GM12878 (cell line): ENCODE measurements around the gene DDX31. TPM values are rescaled to one million over a fixed set of nuclear protein-coding genes. Genes with fewer than 3 reads are reported as not detected.

ENCODE experiments used
- ATAC-seq: fragments of 200-7000 bp; cut with Tn5 transposase; 3 replicates; pipeline ENCODE4 v1.9.1; 2020; ENCODE audit warnings: mild to moderate bottlenecking, moderate library complexity
- BruUV-seq: library from RNA; stranded (reverse); fragments of 400-500 nt; replicated peaks from 2 replicates; lab custom pipeline; 2021; lab: Mats Ljungman, UMichigan
- CTCF ChIA-PET: fragments of 300-600 bp; sonication (Branson Sonifier 250); formaldehyde crosslinking; extraction: SDS; loops from one replicate; lab custom pipeline; 2021; ENCODE audit warnings: inconsistent platforms; lab: Yijun Ruan, JAX
- POLR2A ChIA-PET: fragments of 350-600 bp; formaldehyde crosslinking; extraction: SDS; loops from one replicate; lab custom pipeline; 2021; ENCODE audit warnings: inconsistent platforms; lab: Charles Lee
- RAD21 ChIA-PET: fragments of 300-600 bp; sonication (Branson Sonifier 250); formaldehyde crosslinking; loops from one replicate; lab custom pipeline; 2023; ENCODE audit warnings: antibody characterized with exemption; ENCODE audit not compliant: unreplicated experiment; lab: Charles Lee
- SMC1A ChIA-PET: fragments of 300-600 bp; sonication (Branson Sonifier 250); formaldehyde crosslinking; loops from one replicate; lab custom pipeline; 2023; ENCODE audit not compliant: unreplicated experiment, uncharacterized antibody; lab: Charles Lee
- DNase-seq: peaks from one replicate; pipeline ENCODE4 v3.0.0-alpha.2; 2011; ENCODE audit warnings: low read depth, low spot score
- FAIRE-seq: peaks from 3 replicates; lab custom pipeline; 2011; peaks lifted over from hg19 to GRCh38; lab: Jason Lieb, UNC
- H2AFZ ChIP-seq: 2 replicates; pipeline ENCODE4 v1.6.0; 2011; ENCODE audit warnings: low read depth, low read length, control low read depth; ENCODE audit not compliant: control insufficient read depth
- H3K27ac ChIP-seq: 2 replicates; pipeline ENCODE4 v1.5.1; 2011; ENCODE audit warnings: control low read depth; ENCODE audit not compliant: control insufficient read depth, insufficient read depth
- H3K27me3 ChIP-seq, 2 experiments: replicated peaks in 1 of 2; 2 replicates each; pipeline versions ENCODE4 v1.6.0 to v1.6.1; 2011; ENCODE audit warnings: low read length in 1 of 2; ENCODE audit not compliant: control insufficient read depth in 2 of 2, insufficient read depth in 2 of 2
- H3K36me3 ChIP-seq, 2 experiments: 2 replicates each; pipeline ENCODE4 v1.5.1; 2011; ENCODE audit warnings: low read length in 1 of 2; ENCODE audit not compliant: control insufficient read depth in 2 of 2, insufficient read depth in 2 of 2
- H3K4me1 ChIP-seq: 2 replicates; pipeline ENCODE4 v1.6.1; 2011; ENCODE audit warnings: mild to moderate bottlenecking, low read length, moderate library complexity, mixed read lengths; ENCODE audit not compliant: control insufficient read depth, insufficient read depth
- H3K4me2 ChIP-seq: 2 replicates; pipeline ENCODE4 v1.6.0; 2011; ENCODE audit warnings: control low read depth; ENCODE audit not compliant: control insufficient read depth, insufficient read depth
- H3K4me3 ChIP-seq: fragments of 200-600 bp; sonication (generic); 2 replicates; pipeline ENCODE4 v1.5.1; 2016
- H3K79me2 ChIP-seq: 2 replicates; pipeline ENCODE4 v1.6.0; 2011; ENCODE audit warnings: low read length; ENCODE audit not compliant: control insufficient read depth, insufficient read depth
- H3K9ac ChIP-seq: 2 replicates; pipeline ENCODE4 v1.8.0; 2011; ENCODE audit warnings: low read length, control low read depth, mixed read lengths; ENCODE audit not compliant: control insufficient read depth, insufficient read depth
- H3K9me3 ChIP-seq: replicated peaks from 3 replicates; pipeline ENCODE4 v1.5.1; 2011; ENCODE audit warnings: mild to moderate bottlenecking, low read length; ENCODE audit not compliant: control insufficient read depth, insufficient read depth
- H4K20me1 ChIP-seq: 2 replicates; pipeline ENCODE4 v1.6.0; 2011; ENCODE audit not compliant: control insufficient read depth, insufficient read depth
- GATAD2B ChIP-seq: fragments of 450-650 bp; conservative IDR thresholded peaks from 2 replicates; pipeline ENCODE4 v1.6.1; 2017; ENCODE audit warnings: low read depth, mild to moderate bottlenecking, moderate library complexity
- MAX ChIP-seq: IDR thresholded peaks from 2 replicates; pipeline ENCODE4 v1.6.1; 2012; ENCODE audit warnings: low read depth, low read length, improper control_type of control experiment
- MTA2 ChIP-seq: fragments of 450-650 bp; IDR thresholded peaks from 2 replicates; pipeline ENCODE4 v1.6.1; 2016; ENCODE audit warnings: low read depth, mild to moderate bottlenecking, moderate library complexity
- NRF1 ChIP-seq: conservative IDR thresholded peaks from 2 replicates; pipeline ENCODE4 v1.6.1; 2011; ENCODE audit warnings: mild to moderate bottlenecking, low read depth, low read length, improper control_type of control experiment
- RFX5 ChIP-seq: IDR thresholded peaks from 2 replicates; pipeline ENCODE4 v1.6.1; 2011; ENCODE audit warnings: low read depth, low read length, improper control_type of control experiment
- TCF7 ChIP-seq: IDR thresholded peaks from 2 replicates; pipeline ENCODE4 v1.6.1; 2014; ENCODE audit warnings: antibody characterized with exemption, borderline replicate concordance
- USF1 ChIP-seq: IDR thresholded peaks from 2 replicates; pipeline ENCODE4 v1.6.1; 2011; ENCODE audit warnings: borderline replicate concordance, low read depth, mild to moderate bottlenecking, moderate library complexity, mixed read lengths, low read length; ENCODE audit not compliant: insufficient read depth; ENCODE audit errors: extremely low read length
- WGBS: methylation state at CpG from one replicate; pipeline ENCODE4 v1.1.6; 2016; ENCODE audit warnings: low lambda C conversion rate; ENCODE audit not compliant: insufficient replicate concordance, insufficient coverage; ENCODE audit errors: missing lambda C conversion rate; 5-methylcytosine and 5-hydroxymethylcytosine counted together
- in situ Hi-C: fragments of 300-500 bp; cut with MboI; formaldehyde crosslinking; loops from 9 replicates; pipeline ENCODE4 v1.14.3; 2018; ENCODE audit warnings: mixed read lengths
- intact Hi-C: fragments of 100-400 bp; cut with micrococcal nuclease; formaldehyde crosslinking; loops from one replicate; pipeline ENCODE4 v1.14.2; 2022; ENCODE audit not compliant: unreplicated experiment
- polyA plus RNA-seq, 11 experiments: library from polyadenylated mRNA; depleted of rRNA in 4 of 11; unstranded in 6 of 11; stranded (reverse) in 5 of 11; fragments of >200 nt; fragmentation: Nextera tagmentation in 4 of 11; fragmentation: Illumina TruSeq in 1 of 11; extraction: Ambion mirVana in 4 of 11; extraction: Trizol in 1 of 11; gene quantifications; 1 replicate in 1 of 11; 2 replicates in 10 of 11; pipeline versions ENCODE4 v1.2.1 to v1.2.3, GENCODE V29; 2011 to 2016; ENCODE audit warnings: inconsistent platforms in 2 of 11, missing spikeins in 2 of 11, low read depth in 1 of 11
- total RNA-seq, 4 experiments: library from RNA; depleted of rRNA in 3 of 4; stranded (reverse); fragments of >200 nt in 3 of 4; fragmentation: Illumina TruSeq in 1 of 4; extraction: Trizol in 1 of 4; gene quantifications; 2 replicates each; pipeline versions ENCODE4 v1.2.1 to v1.2.3, GENCODE V29; 2013 to 2021

The DDX31 gene
- total and polyA plus RNA-seq, 10 of the 15 experiments (the other 5 are each of a cell fraction or from before 2014, with no cell fraction given): 12.1 to 30.8 (median 20.8) TPM

GRCh38 chr9:132609829-132610228, 60.0 kb downstream of the DDX31 start:
- WGBS: 91% methylated on average over 7 of the region's 7 CpGs
- no peak overlapping the region for H3K4me3 ChIP-seq
- H4K20me1 ChIP-seq: no peaks in the 10 kb centered on the region
- no peak overlapping the region for H3K9ac ChIP-seq
- no peak overlapping the region for H3K27ac ChIP-seq
- H3K27me3 ChIP-seq: no peaks in the 10 kb centered on the region
- ChIA-PET POLR2A (interaction anchor here (0.5 kb wide), 1 partner anchor 1423 kb away, joined by 3 read pairs; no protein-coding TSS in a partner anchor), RAD21 (no interaction called here), CTCF (no interaction called here), SMC1A (no interaction called here)
- BruUV-seq: no TSS peak
- peaks cover 13 to 25% of the 10 kb centered on the region in 2 experiments; a peak in 3 of 4 replicates for H3K36me3 ChIP-seq
- DNase-seq (no peak), ATAC-seq (no peak), FAIRE-seq (no peak)
- H2AFZ ChIP-seq: no peak overlapping the region
- H3K4me2 ChIP-seq: no peak overlapping the region
- no peaks in the 10 kb centered on the region for H3K9me3 ChIP-seq
- intact Hi-C loops: no loop called here
- no peaks in the 10 kb centered on the region for H3K79me2 ChIP-seq
- TF ChIP-seq MTA2 (no peak), USF1 (no peak), GATAD2B (no peak), NRF1 (no peak), TCF7 (no peak), MAX (no peak), RFX5 (no peak)
- in situ Hi-C loops: no loop called here
- H3K4me1 ChIP-seq: no peaks in the 10 kb centered on the region
